Activated naive CD8-positive, alpha-beta T cell treated with anti-CD3 and anti-CD28 coated beads for 36 hours (primary cell): ENCODE results near the gene KRT23. TPM values are rescaled to one million over a fixed set of nuclear protein-coding genes. Genes with fewer than 3 reads are reported as not detected.

ENCODE experiments used
- DNase-seq: peaks from one replicate; pipeline ENCODE4 v3.0.0; 2021
- H3K27ac Mint-ChIP-seq: one replicate; pipeline ENCODE4 v1.8.0; 2022; ENCODE audit warnings: mild to moderate bottlenecking, moderate library complexity, mixed read lengths
- H3K27me3 Mint-ChIP-seq: one replicate; pipeline ENCODE4 v1.8.0; 2022; ENCODE audit warnings: mild to moderate bottlenecking, mixed read lengths
- H3K36me3 Mint-ChIP-seq: one replicate; pipeline ENCODE4 v1.8.0; 2021; ENCODE audit warnings: mild to moderate bottlenecking, mixed read lengths
- H3K4me1 Mint-ChIP-seq: one replicate; pipeline ENCODE4 v1.8.0; 2021; ENCODE audit warnings: mixed read lengths
- H3K4me3 Mint-ChIP-seq: one replicate; pipeline ENCODE4 v1.8.0; 2022; ENCODE audit warnings: mild to moderate bottlenecking, moderate library complexity, mixed read lengths
- H3K9me3 Mint-ChIP-seq: one replicate; pipeline ENCODE4 v1.8.0; 2022; ENCODE audit warnings: mixed read lengths
- total RNA-seq, 2 experiments: library from RNA; stranded (reverse); gene quantifications; one replicate each; pipeline ENCODE4 v1.2.3, GENCODE V29; 2021

The KRT23 gene
- not detected for total RNA-seq

- H3K4me1 Mint-ChIP-seq, result no peaks in the 10 kb centered on the region
- no peaks in the 10 kb centered on the region for H3K36me3 Mint-ChIP-seq
- H3K4me3 Mint-ChIP-seq, result no peak within 1 kb of the TSS
- H3K27ac Mint-ChIP-seq, result no peak within 1 kb of the TSS
- H3K9me3 Mint-ChIP-seq, result no peaks in the 10 kb centered on the region
- H3K27me3 Mint-ChIP-seq, result peaks cover 9% of the 10 kb centered on the region
- no peak for DNase-seq
These were observed at the start of gene KRT23 for GRCh38 chr17:40937384-40937819. KRT23 (minus strand) TSS chr17:40937646; CDS start chr17:40936603, 1,043 bp downstream.

- no peak overlapping the region for H3K27ac Mint-ChIP-seq
These were observed 49.5 kb upstream of the KRT23 start for GRCh38 chr17:40986920-40987319.

GRCh38 chr17:40984226-40984625 is 46.8 kb upstream of the KRT23 start, which contains the start of gene KRT40:
KRT40 (minus strand) TSS chr17:40984326; CDS start chr17:40984273, 53 bp downstream.
- no peak within 1 kb of the TSS for H3K27ac Mint-ChIP-seq
- H3K4me1 Mint-ChIP-seq, result no peaks in the 10 kb centered on the region
- no peak for DNase-seq
- H3K27me3 Mint-ChIP-seq, result peaks cover 3% of the 10 kb centered on the region
- H3K9me3 Mint-ChIP-seq, result no peaks in the 10 kb centered on the region
- H3K36me3 Mint-ChIP-seq, result no peaks in the 10 kb centered on the region
- no peak within 1 kb of the TSS for H3K4me3 Mint-ChIP-seq

More at GRCh38 chr17:40986920-40987319, 49.5 kb upstream of the KRT23 start:
- H3K4me1 Mint-ChIP-seq, result no peaks in the 10 kb centered on the region
- DNase-seq, result no peak
- peaks cover 6% of the 10 kb centered on the region for H3K27me3 Mint-ChIP-seq
- no peaks in the 10 kb centered on the region for H3K36me3 Mint-ChIP-seq
- no peak overlapping the region for H3K4me3 Mint-ChIP-seq
- no peaks in the 10 kb centered on the region for H3K9me3 Mint-ChIP-seq

- Mint-ChIP-seq H3K36me3 (no peaks in the 10 kb centered on the region), H3K27ac (no peak overlapping the region), H3K4me1 (no peaks in the 10 kb centered on the region), H3K27me3 (peaks cover 3% of the 10 kb centered on the region), H3K4me3 (no peak overlapping the region), H3K9me3 (no peaks in the 10 kb centered on the region)
- DNase-seq, result no peak
These were observed 43.7 kb upstream of the KRT23 start for GRCh38 chr17:40981115-40981514.

- no peak for DNase-seq
- Mint-ChIP-seq H3K27ac (no peak overlapping the region), H3K4me3 (no peak overlapping the region), H3K4me1 (no peaks in the 10 kb centered on the region), H3K9me3 (no peaks in the 10 kb centered on the region), H3K36me3 (no peaks in the 10 kb centered on the region), H3K27me3 (peaks cover 3% of the 10 kb centered on the region)
These were observed 43.1 kb upstream of the KRT23 start for GRCh38 chr17:40980596-40980995.

- H3K36me3 Mint-ChIP-seq, result no peaks in the 10 kb centered on the region
- H3K9me3 Mint-ChIP-seq, result no peaks in the 10 kb centered on the region
- no peak overlapping the region for H3K27ac Mint-ChIP-seq
- H3K27me3 Mint-ChIP-seq, result peaks cover 3% of the 10 kb centered on the region
- no peak overlapping the region for H3K4me3 Mint-ChIP-seq
- no peaks in the 10 kb centered on the region for H3K4me1 Mint-ChIP-seq
- DNase-seq, result no peak
These were observed 42.7 kb upstream of the KRT23 start for GRCh38 chr17:40980117-40980516.

- Mint-ChIP-seq H3K36me3 (no peaks in the 10 kb centered on the region), H3K27ac (no peak overlapping the region), H3K4me1 (no peaks in the 10 kb centered on the region), H3K4me3 (no peak overlapping the region), H3K27me3 (no peaks in the 10 kb centered on the region), H3K9me3 (no peaks in the 10 kb centered on the region)
- DNase-seq, result no peak
These were observed 41.2 kb upstream of the KRT23 start for GRCh38 chr17:40978575-40979151.

- no peaks in the 10 kb centered on the region for H3K9me3 Mint-ChIP-seq
- no peak overlapping the region for H3K27ac Mint-ChIP-seq
- H3K27me3 Mint-ChIP-seq, result no peaks in the 10 kb centered on the region
- no peak for DNase-seq
- H3K4me1 Mint-ChIP-seq, result no peaks in the 10 kb centered on the region
- no peak overlapping the region for H3K4me3 Mint-ChIP-seq
- H3K36me3 Mint-ChIP-seq, result no peaks in the 10 kb centered on the region
These were observed 38.1 kb upstream of the KRT23 start for GRCh38 chr17:40975516-40975915.

- no peaks in the 10 kb centered on the region for H3K36me3 Mint-ChIP-seq
- H3K9me3 Mint-ChIP-seq, result no peaks in the 10 kb centered on the region
- no peaks in the 10 kb centered on the region for H3K27me3 Mint-ChIP-seq
- no peak overlapping the region for H3K27ac Mint-ChIP-seq
- no peak for DNase-seq
- no peak overlapping the region for H3K4me3 Mint-ChIP-seq
- no peaks in the 10 kb centered on the region for H3K4me1 Mint-ChIP-seq
These were observed 36.9 kb upstream of the KRT23 start for GRCh38 chr17:40974366-40974765.

GRCh38 chr17:40967582-40967981 is 30.1 kb upstream of the KRT23 start:
- no peak for DNase-seq
- Mint-ChIP-seq H3K4me3 (no peak overlapping the region), H3K36me3 (no peaks in the 10 kb centered on the region), H3K27ac (no peak overlapping the region), H3K9me3 (peaks cover 1% of the 10 kb centered on the region), H3K27me3 (peaks cover 3% of the 10 kb centered on the region), H3K4me1 (no peaks in the 10 kb centered on the region)

GRCh38 chr17:40966848-40967247 is 29.4 kb upstream of the KRT23 start, which contains the start of gene KRT39:
KRT39 (minus strand) TSS chr17:40966948; CDS start chr17:40966856, 92 bp downstream.
- H3K4me3 Mint-ChIP-seq, result no peak within 1 kb of the TSS
- peaks cover 1% of the 10 kb centered on the region for H3K9me3 Mint-ChIP-seq

GRCh38 chr17:40963838-40964237 is 26.4 kb upstream of the KRT23 start:
- H3K4me1 Mint-ChIP-seq, result no peaks in the 10 kb centered on the region
- H3K4me3 Mint-ChIP-seq, result no peak overlapping the region
- no peaks in the 10 kb centered on the region for H3K36me3 Mint-ChIP-seq
- peaks cover 1% of the 10 kb centered on the region for H3K9me3 Mint-ChIP-seq
- H3K27me3 Mint-ChIP-seq, result peaks cover 13% of the 10 kb centered on the region
- no peak overlapping the region for H3K27ac Mint-ChIP-seq
- no peak for DNase-seq

More at GRCh38 chr17:40966848-40967247, 29.4 kb upstream of the KRT23 start, which contains the start of gene KRT39:
- Mint-ChIP-seq H3K4me1 (no peaks in the 10 kb centered on the region), H3K36me3 (no peaks in the 10 kb centered on the region), H3K27ac (no peak within 1 kb of the TSS), H3K27me3 (peaks cover 7% of the 10 kb centered on the region)
- DNase-seq, result no peak

GRCh38 chr17:40962059-40962561 is 24.7 kb upstream of the KRT23 start:
- no peaks in the 10 kb centered on the region for H3K4me1 Mint-ChIP-seq
- H3K9me3 Mint-ChIP-seq, result peaks cover 1% of the 10 kb centered on the region
- H3K27ac Mint-ChIP-seq, result no peak overlapping the region
- H3K27me3 Mint-ChIP-seq, result peaks cover 10% of the 10 kb centered on the region
- no peaks in the 10 kb centered on the region for H3K36me3 Mint-ChIP-seq
- no peak for DNase-seq
- H3K4me3 Mint-ChIP-seq, result no peak overlapping the region

GRCh38 chr17:40961591-40961990 is 24.1 kb upstream of the KRT23 start:
- H3K27me3 Mint-ChIP-seq, result peaks cover 10% of the 10 kb centered on the region
- H3K27ac Mint-ChIP-seq, result no peak overlapping the region
- no peak overlapping the region for H3K4me3 Mint-ChIP-seq
- no peak for DNase-seq
- H3K36me3 Mint-ChIP-seq, result no peaks in the 10 kb centered on the region
- no peaks in the 10 kb centered on the region for H3K4me1 Mint-ChIP-seq
- H3K9me3 Mint-ChIP-seq, result peaks cover 1% of the 10 kb centered on the region

- H3K4me1 Mint-ChIP-seq, result no peaks in the 10 kb centered on the region
- H3K36me3 Mint-ChIP-seq, result no peaks in the 10 kb centered on the region
These were observed 22.7 kb upstream of the KRT23 start for GRCh38 chr17:40960144-40960543.

More at GRCh38 chr17:40960144-40960543, 22.7 kb upstream of the KRT23 start:
- H3K9me3 Mint-ChIP-seq, result peaks cover 1% of the 10 kb centered on the region
- no peak overlapping the region for H3K27ac Mint-ChIP-seq
- H3K4me3 Mint-ChIP-seq, result no peak overlapping the region
- H3K27me3 Mint-ChIP-seq, result peaks cover 19% of the 10 kb centered on the region
- no peak for DNase-seq
